Chondrocyte (in vitro differentiated cells): ENCODE data around the gene CRIP1. TPM values are rescaled to one million over a fixed set of nuclear protein-coding genes. Genes with fewer than 3 reads are reported as not detected.

ENCODE experiments used
- DNase-seq: peaks from one replicate; pipeline ENCODE4 v3.0.0; 2021; ENCODE audit warnings: mixed read lengths, low spot score
- H3K27ac Mint-ChIP-seq: one replicate; pipeline ENCODE4 v1.8.0; 2021; ENCODE audit warnings: mild to moderate bottlenecking, moderate library complexity, mixed read lengths; ENCODE audit not compliant: unreplicated experiment
- H3K27me3 Mint-ChIP-seq: 2 replicates; pipeline ENCODE4 v1.8.0; 2021; ENCODE audit warnings: low read depth, mixed read lengths
- H3K36me3 Mint-ChIP-seq: 2 replicates; pipeline ENCODE4 v1.8.0; 2021; ENCODE audit warnings: low read depth, mixed read lengths
- H3K4me1 Mint-ChIP-seq: 2 replicates; pipeline ENCODE4 v1.8.0; 2021; ENCODE audit warnings: low read depth, mild to moderate bottlenecking, mixed read lengths
- H3K4me3 Mint-ChIP-seq: one replicate; pipeline ENCODE4 v1.8.0; 2021; ENCODE audit warnings: mild to moderate bottlenecking, moderate library complexity, mixed read lengths; ENCODE audit not compliant: unreplicated experiment
- H3K9me3 Mint-ChIP-seq: 2 replicates; pipeline ENCODE4 v1.8.0; 2021; ENCODE audit warnings: low read depth, mixed read lengths
- CTCF ChIP-seq: fragments of 200-600 bp; sonication (generic); IDR thresholded peaks from 2 replicates; pipeline ENCODE4 v1.5.0; 2021; ENCODE audit warnings: antibody characterized with exemption, mild to moderate bottlenecking, moderate library complexity
- total RNA-seq: library from RNA; stranded (reverse); gene quantifications from 3 replicates; pipeline ENCODE4 v1.2.1, GENCODE V29; 2021

The CRIP1 gene
- total RNA-seq, 1 donor from 2014 or later: 181 TPM

DNA sequence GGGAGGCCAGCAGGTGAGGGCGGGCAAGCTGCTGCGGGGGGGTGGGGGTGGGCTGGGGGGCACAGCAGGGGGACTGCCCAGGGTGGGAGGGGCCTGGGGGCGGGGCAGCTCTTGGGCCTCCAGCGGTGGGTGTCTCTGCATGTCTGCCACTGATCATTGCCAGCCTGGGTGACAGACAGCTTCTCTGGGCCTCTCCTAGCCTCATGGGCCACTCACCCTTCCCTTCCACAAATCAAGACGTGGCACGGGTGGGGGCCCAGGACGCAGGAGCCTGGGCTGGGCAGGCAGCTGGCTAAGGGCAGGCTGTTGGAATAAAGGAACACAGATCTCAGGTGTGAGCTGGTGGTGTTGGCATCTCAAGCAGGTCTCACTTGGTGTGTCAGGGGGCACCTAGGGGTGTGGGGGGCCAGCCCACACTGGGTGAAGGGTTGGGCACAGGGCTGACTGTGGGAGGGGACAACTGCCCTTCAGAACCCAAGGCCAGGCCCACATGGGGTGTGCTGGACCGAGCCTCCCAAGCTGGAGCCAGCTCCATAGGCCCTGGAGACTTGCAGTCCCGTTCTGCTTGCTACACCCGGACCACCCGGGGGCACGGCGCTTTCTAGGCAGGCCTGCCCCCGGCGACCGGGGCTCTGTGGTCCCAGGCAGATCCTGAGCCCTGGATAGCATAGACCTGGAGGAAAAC is 7.4 kb downstream of the CRIP1 start:
- peak; percentile 77 for DNase-seq
- Mint-ChIP-seq H3K4me3 (no peak overlapping the region), H3K9me3 (no peaks in the 10 kb centered on the region), H3K27me3 (no peaks in the 10 kb centered on the region), H3K27ac (no peak overlapping the region), H3K4me1 (peaks cover 10% of the 10 kb centered on the region), H3K36me3 (no peaks in the 10 kb centered on the region)
- TF ChIP-seq CTCF: no peak

DNA sequence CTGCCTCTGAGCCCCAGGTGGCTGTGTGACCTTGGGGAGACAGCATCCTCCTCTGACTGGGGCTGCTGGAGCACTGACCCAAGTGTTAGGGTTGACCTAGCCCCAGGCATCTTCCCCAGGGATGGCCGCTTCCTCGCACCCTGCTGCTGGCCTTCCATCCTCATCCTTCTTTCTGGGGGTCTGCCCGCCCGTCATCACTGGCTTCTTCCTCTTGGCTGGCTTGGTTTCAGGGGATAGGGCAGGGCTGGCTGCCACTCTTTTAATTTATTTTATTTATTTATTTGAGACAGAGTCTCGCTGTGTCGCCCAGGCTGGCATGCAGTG is 7.9 kb downstream of the CRIP1 start:
- no peak for TF ChIP-seq CTCF
- Mint-ChIP-seq H3K4me1 (peaks cover 5% of the 10 kb centered on the region), H3K27me3 (no peaks in the 10 kb centered on the region), H3K27ac (no peak overlapping the region), H3K4me3 (no peak overlapping the region), H3K9me3 (no peaks in the 10 kb centered on the region), H3K36me3 (no peaks in the 10 kb centered on the region)
- no peak for DNase-seq

- Mint-ChIP-seq H3K4me1 (peaks cover 3% of the 10 kb centered on the region), H3K36me3 (no peaks in the 10 kb centered on the region), H3K9me3 (no peaks in the 10 kb centered on the region), H3K27ac (no peak overlapping the region), H3K27me3 (no peaks in the 10 kb centered on the region), H3K4me3 (no peak overlapping the region)
- peak; percentile 86 for DNase-seq
- TF ChIP-seq CTCF: no peak
These were observed 8.7 kb downstream of the CRIP1 start for GRCh38 chr14:105495101-105495989.

- no peak overlapping the region for H3K4me3 Mint-ChIP-seq
- H3K36me3 Mint-ChIP-seq: no peaks in the 10 kb centered on the region
- no peak for TF ChIP-seq CTCF
- peak; percentile 85 for DNase-seq
- H3K4me1 Mint-ChIP-seq: peaks cover 3% of the 10 kb centered on the region
- H3K9me3 Mint-ChIP-seq: no peaks in the 10 kb centered on the region
- H3K27me3 Mint-ChIP-seq: no peaks in the 10 kb centered on the region
- no peak overlapping the region for H3K27ac Mint-ChIP-seq
These were observed 9.5 kb downstream of the CRIP1 start for GRCh38 chr14:105495990-105496830.
